DMS79 treated with DMSO at 0.1 percent for 48 hours (cell line): Measurements from ENCODE around the gene GLUL.
"Not testable (repeated sequence)": the region's sequence is repeated elsewhere in the genome, so short reads cannot be mapped to it uniquely, and the experiment has no call there.

ENCODE experiments used
- DNase-seq: peaks from one replicate; lab custom pipeline; 2025; lab: John Stamatoyannopoulos, UW

The GLUL gene

GRCh38 chr1:182394055-182394775, 2.6 kb upstream of the GLUL start:
- DNase-seq, result no peak

- peak; percentile 65 for DNase-seq
Observed at GRCh38 chr1:182392050-182393028, 749 bp upstream of the GLUL start.

- DNase-seq, result no peak
Observed at GRCh38 chr1:182391028-182391361, 595 bp downstream of the GLUL start.

- DNase-seq, result peak; percentile 9
Observed at GRCh38 chr1:182389619-182390047, 2.0 kb downstream of the GLUL start.

- DNase-seq, result no peak
Observed at GRCh38 chr1:182388392-182389134, 3.0 kb downstream of the GLUL start.

- no peak for DNase-seq
Observed at GRCh38 chr1:182387566-182387965, 4.0 kb downstream of the GLUL start.

- no peak for DNase-seq
Observed at GRCh38 chr1:182386980-182387379, 4.6 kb downstream of the GLUL start.

GRCh38 chr1:182385885-182386853, 5.4 kb downstream of the GLUL start:
- DNase-seq, result no peak

GRCh38 chr1:182384387-182384960, 7.1 kb downstream of the GLUL start:
- no peak for DNase-seq

GRCh38 chr1:182383934-182384333, 7.7 kb downstream of the GLUL start:
- DNase-seq, result no peak

- no peak for DNase-seq
Observed at GRCh38 chr1:182383037-182383661, 8.4 kb downstream of the GLUL start.

GRCh38 chr1:182381962-182382819, 9.4 kb downstream of the GLUL start:
- DNase-seq, result no peak

GRCh38 chr1:182380199-182380598, 11.4 kb downstream of the GLUL start:
- no peak for DNase-seq

GRCh38 chr1:182379781-182380180, 11.8 kb downstream of the GLUL start:
- not testable (repeated sequence) for DNase-seq

GRCh38 chr1:182376936-182377574, 14.5 kb downstream of the GLUL start:
- DNase-seq, result no peak

GRCh38 chr1:182374101-182374834, 17.3 kb downstream of the GLUL start:
- no peak for DNase-seq

- no peak for DNase-seq
Observed at GRCh38 chr1:182370532-182370931, 21.1 kb downstream of the GLUL start.

- DNase-seq, result no peak
Observed at GRCh38 chr1:182368903-182369302, 22.7 kb downstream of the GLUL start.
